AG09309 (cell line): ENCODE data around the gene STRBP.

ENCODE experiments used
- DNase-seq: peaks from one replicate; pipeline ENCODE4 v3.0.0-alpha.2; 2010; ENCODE audit warnings: low read depth
- H3K4me3 ChIP-seq: 2 replicates; pipeline ENCODE4 v1.5.1; 2011; ENCODE audit warnings: mild to moderate bottlenecking, low read depth, low read length, moderate library complexity; ENCODE audit not compliant: control insufficient read depth
- CTCF ChIP-seq: IDR thresholded peaks from 2 replicates; pipeline ENCODE4 v1.5.1; 2011; ENCODE audit warnings: mild to moderate bottlenecking, low read depth, low read length, inconsistent platforms; ENCODE audit not compliant: insufficient read depth, control insufficient read depth; ENCODE audit errors: missing control alignments

STRBP gene

GRCh38 chr9:123235448-123235847 is 32.9 kb downstream of the STRBP start:
- no peak for DNase-seq
- no peak overlapping the region for H3K4me3 ChIP-seq
- no peak for TF ChIP-seq CTCF

- H3K4me3 ChIP-seq: no peak overlapping the region
- TF ChIP-seq CTCF: no peak
- DNase-seq: no peak
Observed at GRCh38 chr9:123234853-123235252, 33.5 kb downstream of the STRBP start.

- no peak for DNase-seq
- TF ChIP-seq CTCF: no peak
- no peak overlapping the region for H3K4me3 ChIP-seq
Observed at GRCh38 chr9:123232332-123232731, 36.1 kb downstream of the STRBP start.

- DNase-seq: no peak
- H3K4me3 ChIP-seq: no peak overlapping the region
- no peak for TF ChIP-seq CTCF
Observed at GRCh38 chr9:123231421-123231820, 37.0 kb downstream of the STRBP start.

GRCh38 chr9:123228967-123229366 is 39.4 kb downstream of the STRBP start:
- no peak for DNase-seq
- H3K4me3 ChIP-seq: no peak overlapping the region
- TF ChIP-seq CTCF: no peak

GRCh38 chr9:123225995-123226394 is 42.4 kb downstream of the STRBP start:
- no peak overlapping the region for H3K4me3 ChIP-seq
- no peak for DNase-seq
- no peak for TF ChIP-seq CTCF

GRCh38 chr9:123225374-123225813 is 43.0 kb downstream of the STRBP start:
- peak; percentile 62 for TF ChIP-seq CTCF
- DNase-seq: peak; percentile 46
- H3K4me3 ChIP-seq: no peak overlapping the region
